Retinal pigment epithelial cell (primary cell): ENCODE results near the gene KIAA1210.

Experiments used
- DNase-seq: peaks from one replicate; pipeline ENCODE4 v3.0.0-alpha.2; 2010; ENCODE audit warnings: low read depth
- H3K4me3 ChIP-seq: 2 replicates; pipeline ENCODE4 v1.5.1; 2011; ENCODE audit warnings: mild to moderate bottlenecking, low read length, control low read depth, moderate library complexity
- TF ChIP-seq, protein P1 (sequence below): conservative IDR thresholded peaks from 2 replicates; pipeline ENCODE4 v1.5.1; 2011; ENCODE audit warnings: low read depth, low read length, control low read depth, inconsistent platforms

KIAA1210 gene

DNA sequence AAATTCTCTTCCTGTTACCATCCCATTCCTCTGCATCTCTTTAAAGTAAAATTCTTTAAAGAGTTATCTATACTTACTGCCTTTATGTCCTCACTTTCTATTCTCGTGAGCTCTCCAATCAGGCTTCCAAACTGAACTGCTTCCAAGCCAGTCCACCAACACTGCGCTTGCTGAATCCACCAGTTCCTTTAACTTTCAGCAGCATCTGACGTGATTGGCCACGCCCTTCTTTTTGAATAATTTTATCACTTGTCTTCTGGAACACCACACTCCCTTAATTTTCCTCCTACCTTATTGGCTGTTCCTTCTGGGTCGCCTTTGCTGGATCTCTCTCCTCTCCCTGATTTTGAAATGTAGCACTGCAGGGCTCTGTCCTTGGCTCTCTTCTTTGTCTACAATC is at the start of gene KIAA1210:
Gene KIAA1210, minus strand, starts transcription at position 163 of the 400 bp plus-strand sequence. CDS start 4,170 bp downstream, outside the sequence.
- no peak for DNase-seq
- TF ChIP-seq, protein P1, sequence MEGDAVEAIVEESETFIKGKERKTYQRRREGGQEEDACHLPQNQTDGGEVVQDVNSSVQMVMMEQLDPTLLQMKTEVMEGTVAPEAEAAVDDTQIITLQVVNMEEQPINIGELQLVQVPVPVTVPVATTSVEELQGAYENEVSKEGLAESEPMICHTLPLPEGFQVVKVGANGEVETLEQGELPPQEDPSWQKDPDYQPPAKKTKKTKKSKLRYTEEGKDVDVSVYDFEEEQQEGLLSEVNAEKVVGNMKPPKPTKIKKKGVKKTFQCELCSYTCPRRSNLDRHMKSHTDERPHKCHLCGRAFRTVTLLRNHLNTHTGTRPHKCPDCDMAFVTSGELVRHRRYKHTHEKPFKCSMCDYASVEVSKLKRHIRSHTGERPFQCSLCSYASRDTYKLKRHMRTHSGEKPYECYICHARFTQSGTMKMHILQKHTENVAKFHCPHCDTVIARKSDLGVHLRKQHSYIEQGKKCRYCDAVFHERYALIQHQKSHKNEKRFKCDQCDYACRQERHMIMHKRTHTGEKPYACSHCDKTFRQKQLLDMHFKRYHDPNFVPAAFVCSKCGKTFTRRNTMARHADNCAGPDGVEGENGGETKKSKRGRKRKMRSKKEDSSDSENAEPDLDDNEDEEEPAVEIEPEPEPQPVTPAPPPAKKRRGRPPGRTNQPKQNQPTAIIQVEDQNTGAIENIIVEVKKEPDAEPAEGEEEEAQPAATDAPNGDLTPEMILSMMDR: no peak
- no peak within 1 kb of the TSS for H3K4me3 ChIP-seq

DNA sequence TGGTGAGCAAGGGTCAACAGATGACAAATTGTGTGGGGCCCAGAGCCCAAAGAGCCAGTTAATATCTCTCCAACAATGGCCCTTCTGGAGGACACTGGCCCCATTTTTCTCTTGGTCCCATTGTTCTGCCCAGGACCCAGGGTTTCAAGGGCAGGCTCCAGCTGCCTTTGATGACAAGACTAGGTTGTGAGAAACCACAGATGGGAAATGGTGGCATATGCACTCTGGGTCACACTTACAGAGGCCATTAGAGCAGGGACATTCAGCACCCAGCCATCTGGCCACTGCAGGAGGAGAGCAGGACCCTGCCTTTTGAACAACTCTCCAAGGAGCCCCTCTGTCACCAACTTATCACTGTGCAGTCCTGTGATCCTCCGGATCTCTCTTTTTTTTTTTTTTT is 49.7 kb upstream of the KIAA1210 start:
- no peak overlapping the region for H3K4me3 ChIP-seq
- TF ChIP-seq, protein P1: no peak
- DNase-seq: no peak

DNA sequence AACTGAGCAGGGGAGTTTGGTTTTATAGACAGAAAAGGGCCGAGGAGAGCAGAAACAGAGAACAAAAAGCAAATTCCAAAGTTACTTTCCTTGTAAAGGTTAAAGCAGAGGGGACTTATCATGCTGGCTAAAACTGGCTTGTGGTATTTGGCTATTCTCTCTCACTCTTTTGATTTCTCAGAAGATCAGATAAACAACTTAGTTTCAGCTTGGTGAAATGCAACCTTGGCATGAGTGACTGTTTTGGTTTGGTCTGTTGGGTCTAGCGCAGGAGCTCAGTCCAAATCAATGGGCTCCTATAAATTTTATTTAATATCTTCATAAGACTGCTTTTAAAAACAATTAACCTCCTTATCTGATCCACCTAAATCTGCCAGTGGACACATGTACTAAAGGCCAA is 47.3 kb upstream of the KIAA1210 start:
- TF ChIP-seq, protein P1: no peak
- DNase-seq: no peak
- H3K4me3 ChIP-seq: no peak overlapping the region

DNA sequence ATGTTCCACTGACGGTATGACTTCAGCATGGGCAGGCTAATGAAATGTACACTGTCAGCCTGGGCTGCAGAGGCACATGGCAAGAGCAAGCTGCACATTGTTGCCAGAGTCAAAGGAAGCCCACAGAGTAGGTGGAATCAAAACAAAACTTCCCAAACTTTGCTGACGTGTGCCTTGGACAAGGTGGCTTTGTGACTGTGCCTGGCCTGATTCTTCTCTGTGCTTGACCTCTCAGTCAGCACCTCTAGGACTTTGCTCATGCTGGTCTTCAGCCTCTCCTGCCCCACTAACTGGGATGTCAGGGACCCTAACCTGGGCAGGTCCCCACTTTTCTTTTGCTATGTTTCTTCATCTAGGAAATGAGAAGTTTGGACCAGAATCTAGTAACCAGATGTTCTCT is 40.5 kb upstream of the KIAA1210 start:
- no peak for DNase-seq
- H3K4me3 ChIP-seq: no peak overlapping the region
- TF ChIP-seq, protein P1: no peak

DNA sequence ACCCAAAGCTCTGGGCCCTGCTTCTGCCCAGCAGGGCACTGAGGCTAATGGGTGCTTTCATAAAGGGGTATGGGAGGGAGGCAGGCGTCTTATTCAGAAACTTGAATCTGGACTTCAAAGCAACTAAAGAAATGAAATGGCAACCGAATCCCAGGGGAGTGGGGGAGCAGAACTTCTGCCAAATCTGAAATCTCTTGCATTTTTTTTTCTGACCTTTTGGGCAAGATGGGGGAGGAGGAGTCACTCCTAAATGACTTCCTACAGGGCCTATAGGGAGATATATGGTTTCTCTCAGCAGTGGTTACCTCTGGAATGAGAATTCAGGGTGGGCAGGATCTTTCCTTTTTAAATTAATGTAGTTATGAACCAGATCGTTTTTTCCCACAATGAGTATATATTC is 30.6 kb upstream of the KIAA1210 start:
- TF ChIP-seq, protein P1: no peak

DNA sequence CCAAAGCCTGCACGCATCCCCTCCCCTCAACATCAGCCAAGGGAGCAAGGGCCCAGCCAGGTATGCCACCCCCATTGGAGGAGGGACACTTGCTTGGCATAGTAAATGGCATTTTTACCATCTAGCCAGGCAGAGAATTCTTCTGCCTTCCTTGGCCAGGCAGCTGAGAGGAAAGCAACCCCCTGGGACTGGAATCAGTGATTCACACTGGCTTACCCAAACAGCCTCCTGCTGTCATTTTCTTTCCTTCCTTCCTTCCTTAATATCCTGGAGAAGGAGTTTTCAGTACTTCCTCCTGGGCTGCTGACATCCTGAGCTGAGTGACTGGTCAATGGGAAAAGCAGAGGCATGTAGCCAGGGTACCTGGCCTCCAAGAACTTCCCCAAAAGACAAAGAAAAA is 28.6 kb upstream of the KIAA1210 start:
- TF ChIP-seq, protein P1: no peak
- H3K4me3 ChIP-seq: no peak overlapping the region
- no peak for DNase-seq

More for the DNA sequence above, 30.6 kb upstream of the KIAA1210 start:
- no peak overlapping the region for H3K4me3 ChIP-seq
- no peak for DNase-seq

DNA sequence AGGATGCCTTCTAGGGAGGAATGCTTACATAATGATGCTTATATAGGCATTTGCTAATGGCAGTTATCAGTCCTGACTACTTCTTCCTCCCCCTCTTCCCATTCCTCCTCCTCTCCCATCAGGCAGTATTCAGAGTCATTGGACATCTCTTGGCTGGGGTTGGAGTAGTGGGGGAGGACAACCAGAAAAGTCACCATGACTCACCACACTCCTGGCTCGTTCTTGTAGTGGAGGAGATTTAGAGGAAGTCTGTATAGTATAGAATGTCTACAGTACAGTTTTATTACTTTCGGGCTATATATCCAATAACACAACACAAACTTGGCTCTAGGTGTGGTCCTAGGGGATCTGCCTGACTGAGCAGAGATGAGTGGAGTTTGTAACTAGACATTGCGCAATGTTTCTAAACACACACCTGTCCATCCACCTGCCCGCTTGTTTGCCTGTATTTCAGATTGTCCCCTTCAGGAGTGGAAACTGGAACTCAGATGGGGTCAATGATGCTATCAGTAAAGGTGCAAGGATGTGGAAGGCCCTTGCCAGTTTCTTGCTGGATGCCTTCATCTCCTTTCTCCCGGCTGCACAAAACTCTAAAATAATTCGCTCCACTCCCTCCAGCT is 27.9 kb upstream of the KIAA1210 start:
- TF ChIP-seq, protein P1: no peak
- H3K4me3 ChIP-seq: no peak overlapping the region
- DNase-seq: no peak
